ENCODE data around the gene SF3A2.

SF3A2 gene

GRCh38 chr19:2192862-2193261 is 43.8 kb upstream of the SF3A2 start:
- no peak for TF ChIP-seq CTCF (conservative IDR thresholded peaks at IDR 0.05; ENCODE audit: low read depth, low read length)
- DNase-seq (ENCODE audit: low read depth), result no peak
- H3K4me3 ChIP-seq (ENCODE audit: low read length), result no peak overlapping the region

GRCh38 chr19:2193807-2194206 is 42.8 kb upstream of the SF3A2 start:
- H3K4me3 ChIP-seq (ENCODE audit: low read length), result no peak overlapping the region
- TF ChIP-seq CTCF (conservative IDR thresholded peaks at IDR 0.05; ENCODE audit: low read depth, low read length), result no peak
- no peak for DNase-seq (ENCODE audit: low read depth)

GRCh38 chr19:2194513-2195078 is 42.0 kb upstream of the SF3A2 start:
- H3K4me3 ChIP-seq (ENCODE audit: low read length), result no peak overlapping the region
- TF ChIP-seq CTCF (conservative IDR thresholded peaks at IDR 0.05; ENCODE audit: low read depth, low read length), result no peak
- no peak for DNase-seq (ENCODE audit: low read depth)

GRCh38 chr19:2195361-2195760 is 41.3 kb upstream of the SF3A2 start:
- H3K4me3 ChIP-seq (ENCODE audit: low read length), result no peak overlapping the region
- no peak for DNase-seq (ENCODE audit: low read depth)
- TF ChIP-seq CTCF (conservative IDR thresholded peaks at IDR 0.05; ENCODE audit: low read depth, low read length), result no peak

- no peak for TF ChIP-seq CTCF (conservative IDR thresholded peaks at IDR 0.05; ENCODE audit: low read depth, low read length)
- no peak overlapping the region for H3K4me3 ChIP-seq (ENCODE audit: low read length)
- no peak for DNase-seq (ENCODE audit: low read depth)
Observed at GRCh38 chr19:2195914-2196313, 40.7 kb upstream of the SF3A2 start.

GRCh38 chr19:2197270-2197669 is 39.4 kb upstream of the SF3A2 start:
- no peak overlapping the region for H3K4me3 ChIP-seq (ENCODE audit: low read length)
- TF ChIP-seq CTCF (conservative IDR thresholded peaks at IDR 0.05; ENCODE audit: low read depth, low read length), result no peak
- no peak for DNase-seq (ENCODE audit: low read depth)

GRCh38 chr19:2198317-2198716 is 38.3 kb upstream of the SF3A2 start:
- no peak for DNase-seq (ENCODE audit: low read depth)
- TF ChIP-seq CTCF (conservative IDR thresholded peaks at IDR 0.05; ENCODE audit: low read depth, low read length), result no peak
- H3K4me3 ChIP-seq (ENCODE audit: low read length), result no peak overlapping the region

Data from retinal pigment epithelial cell (primary cell).